GM23338 (cell line): Measurements from ENCODE around the gene LMO7. TPM values are rescaled to one million over a fixed set of nuclear protein-coding genes. Genes with fewer than 3 reads are reported as not detected.

Source experiments
- ATAC-seq: fragments of 200-7000 bp; cut with Tn5 transposase; 3 replicates; pipeline ENCODE4 v1.9.1; 2020
- DNase-seq: peaks from one replicate; pipeline ENCODE4 v3.0.0-alpha.2; 2015; ENCODE audit warnings: low spot score
- H2AFZ ChIP-seq: fragments of 200-600 bp; sonication (generic); 2 replicates; pipeline ENCODE4 v1.8.0; 2016; ENCODE audit warnings: antibody characterized with exemption, mild to moderate bottlenecking, moderate library complexity
- H3F3A ChIP-seq: fragments of 200-600 bp; sonication (generic); replicated peaks from 2 replicates; pipeline ENCODE4 v1.8.0; 2017; ENCODE audit warnings: antibody characterized with exemption, mixed run types, low read depth
- H3K27ac ChIP-seq: fragments of 200-600 bp; sonication (generic); 2 replicates; pipeline ENCODE4 v1.6.1; 2016; ENCODE audit warnings: low read depth
- H3K27me3 ChIP-seq: fragments of 200-600 bp; sonication (generic); 2 replicates; pipeline ENCODE4 v1.8.0; 2016; ENCODE audit warnings: mild to moderate bottlenecking, mixed run types, moderate library complexity; ENCODE audit not compliant: insufficient read depth
- H3K36me3 ChIP-seq: fragments of 200-600 bp; sonication (generic); 2 replicates; pipeline ENCODE4 v1.8.0; 2016; ENCODE audit warnings: mild to moderate bottlenecking; ENCODE audit not compliant: insufficient read depth
- H3K4me1 ChIP-seq: fragments of 200-600 bp; sonication (generic); 2 replicates; pipeline ENCODE4 v1.8.0; 2016; ENCODE audit warnings: mild to moderate bottlenecking, moderate library complexity; ENCODE audit not compliant: insufficient read depth
- H3K4me2 ChIP-seq: fragments of 200-600 bp; sonication (generic); 2 replicates; pipeline ENCODE4 v1.7.1; 2017; ENCODE audit warnings: mixed run types
- H3K4me3 ChIP-seq: fragments of 200-600 bp; sonication (generic); 2 replicates; pipeline ENCODE4 v1.6.1; 2016; ENCODE audit warnings: mixed run types
- H3K79me2 ChIP-seq: fragments of 200-600 bp; sonication (generic); replicated peaks from 2 replicates; pipeline ENCODE4 v1.8.0; 2017; ENCODE audit warnings: mild to moderate bottlenecking; ENCODE audit not compliant: insufficient read depth
- H3K9me2 ChIP-seq: fragments of 200-600 bp; sonication (generic); 2 replicates; pipeline ENCODE4 v1.8.0; 2017; ENCODE audit not compliant: insufficient read depth
- H4K20me1 ChIP-seq: fragments of 200-600 bp; sonication (generic); replicated peaks from 2 replicates; pipeline ENCODE4 v1.8.0; 2017; ENCODE audit warnings: mild to moderate bottlenecking; ENCODE audit not compliant: insufficient read depth
- H3K27ac Mint-ChIP-seq: 2 replicates; pipeline ENCODE4 v1.8.0; 2020; ENCODE audit warnings: inconsistent platforms, mild to moderate bottlenecking, moderate library complexity, mixed read lengths
- H3K27me3 Mint-ChIP-seq: 3 replicates; pipeline ENCODE4 v1.8.0; 2022; ENCODE audit warnings: low read depth, mild to moderate bottlenecking, moderate library complexity, mixed read lengths, inconsistent platforms; ENCODE audit not compliant: insufficient read depth, poor library complexity
- H3K36me3 Mint-ChIP-seq: 3 replicates; pipeline ENCODE4 v1.8.0; 2021; ENCODE audit warnings: low read depth, mild to moderate bottlenecking, inconsistent platforms, moderate library complexity, mixed read lengths
- H3K4me1 Mint-ChIP-seq: 3 replicates; pipeline ENCODE4 v1.8.0; 2020; ENCODE audit warnings: mild to moderate bottlenecking, inconsistent platforms, mixed read lengths
- H3K4me3 Mint-ChIP-seq: 3 replicates; pipeline ENCODE4 v1.8.0; 2021; ENCODE audit warnings: moderate library complexity, mild to moderate bottlenecking, inconsistent platforms, mixed read lengths
- H3K9me3 Mint-ChIP-seq: 3 replicates; pipeline ENCODE4 v1.8.0; 2020; ENCODE audit warnings: moderate library complexity, mild to moderate bottlenecking, inconsistent platforms, mixed read lengths
- CREB1 ChIP-seq: fragments of 250-450 bp; sonication (Bioruptor Pico); IDR thresholded peaks from 2 replicates; pipeline ENCODE4 v1.5.0; 2020; ENCODE audit warnings: low read depth, mild to moderate bottlenecking, moderate library complexity
- CTCF ChIP-seq, 2 experiments: fragments of 200-600 bp in 1 of 2; sonication (generic) in 1 of 2; conservative IDR thresholded peaks; 2 replicates each; pipeline versions ENCODE4 v1.5.1 to v1.6.1; 2016 to 2017; ENCODE audit warnings: antibody characterized with exemption in 2 of 2, low read depth in 2 of 2, mild to moderate bottlenecking in 2 of 2, moderate library complexity in 1 of 2
- ETS1 ChIP-seq: IDR thresholded peaks from 2 replicates; pipeline ENCODE4 v1.6.1; 2016; ENCODE audit warnings: antibody characterized with exemption
- EZH2 ChIP-seq: fragments of 200-600 bp; sonication (generic); IDR thresholded peaks from one replicate; pipeline ENCODE4 v1.8.0; 2017; ENCODE audit warnings: antibody characterized with exemption, mild to moderate bottlenecking, low read depth; ENCODE audit not compliant: unreplicated experiment
- EZH2phosphoT487 ChIP-seq: fragments of 200-600 bp; sonication (generic); IDR thresholded peaks from one replicate; pipeline ENCODE4 v1.8.1; 2018; ENCODE audit warnings: antibody characterized with exemption; ENCODE audit not compliant: unreplicated experiment
- JUNB ChIP-seq: IDR thresholded peaks from one replicate; pipeline ENCODE4 v1.6.1; 2016; ENCODE audit warnings: antibody characterized with exemption; ENCODE audit not compliant: unreplicated experiment
- NANOG ChIP-seq: IDR thresholded peaks from 2 replicates; pipeline ENCODE4 v1.6.1; 2016; ENCODE audit warnings: antibody characterized with exemption, borderline replicate concordance
- POLR2AphosphoS5 ChIP-seq: IDR thresholded peaks from 2 replicates; pipeline ENCODE4 v1.6.1; 2016; ENCODE audit warnings: antibody characterized with exemption, low read depth
- REST ChIP-seq: IDR thresholded peaks from one replicate; pipeline ENCODE4 v1.6.1; 2018; ENCODE audit warnings: antibody characterized with exemption; ENCODE audit not compliant: unreplicated experiment
- STAT1 ChIP-seq: IDR thresholded peaks from one replicate; pipeline ENCODE4 v1.6.1; 2016; ENCODE audit warnings: antibody characterized with exemption; ENCODE audit not compliant: unreplicated experiment
- ZNF114 ChIP-seq: fragments of 250-450 bp; sonication (Bioruptor Pico); IDR thresholded peaks from 2 replicates; pipeline ENCODE4 v1.5.0; 2020; ENCODE audit warnings: mild to moderate bottlenecking, moderate library complexity
- ZNF331 ChIP-seq: fragments of 250-450 bp; sonication (Bioruptor Pico); IDR thresholded peaks from 2 replicates; pipeline ENCODE4 v1.5.0; 2020; ENCODE audit warnings: low read depth, mild to moderate bottlenecking, moderate library complexity
- ZNF462 ChIP-seq: fragments of 250-450 bp; sonication (Bioruptor Pico); IDR thresholded peaks from 2 replicates; pipeline ENCODE4 v1.5.0; 2020; ENCODE audit warnings: mild to moderate bottlenecking, moderate library complexity
- polyA plus RNA-seq: library from polyadenylated mRNA; unstranded; fragments of >200 nt; fragmentation: Nextera tagmentation; extraction: Ambion mirVana; gene quantifications from 2 replicates; pipeline ENCODE4 v1.2.1, GENCODE V29; 2016
- total RNA-seq: library from RNA; depleted of rRNA; stranded (reverse); fragments of >200 nt; shearing (Covaris generic); gene quantifications from 2 replicates; pipeline ENCODE4 v1.2.3, GENCODE V29; 2014

The LMO7 gene
- total and polyA plus RNA-seq, 2 experiments from 2014 or later, result 22.3 to 26.9 TPM

- no peaks in the 10 kb centered on the region for H3K27me3 ChIP-seq
- ATAC-seq (no peak), DNase-seq (no peak)
- no peaks in the 10 kb centered on the region for H3F3A ChIP-seq
- no peak overlapping the region for H3K4me3 ChIP-seq
- H3K4me2 ChIP-seq, result no peak overlapping the region
- H3K4me1 Mint-ChIP-seq, result peaks cover 27% of the 10 kb centered on the region; the same call in 2 of the 3 replicates
- no peak overlapping the region for H3K27ac ChIP-seq
- TF ChIP-seq JUNB, result no peak
- no peak for TF ChIP-seq EZH2
- TF ChIP-seq REST, result no peak
- TF ChIP-seq ETS1, result no peak
- no peak for TF ChIP-seq CTCF (conservative IDR thresholded peaks at IDR 0.05; ENCODE audit: low read depth in 2 of 2)
- TF ChIP-seq CREB1 (CRISPR knock-in tag), result no peak
- no peak for TF ChIP-seq ZNF331
- no peak for TF ChIP-seq EZH2phosphoT487
- TF ChIP-seq STAT1, result no peak
- no peak for TF ChIP-seq POLR2AphosphoS5
- TF ChIP-seq NANOG, result no peak
- TF ChIP-seq ZNF462 (CRISPR knock-in tag), result no peak
- no peak for TF ChIP-seq ZNF114 (CRISPR knock-in tag)
- peaks cover 2% of the 10 kb centered on the region for H3K27me3 Mint-ChIP-seq
- no peak overlapping the region for H3K4me3 Mint-ChIP-seq
- H3K9me3 Mint-ChIP-seq, result no peaks in the 10 kb centered on the region
- peaks cover 14% of the 10 kb centered on the region; the same call in 2 of the 3 replicates for H3K36me3 Mint-ChIP-seq
- 0 out of 2 replicates have a peak, but pooled peaks cover 6% of the 10 kb centered on the region for H3K4me1 ChIP-seq
- H3K9me2 ChIP-seq, result no peaks in the 10 kb centered on the region
- H3K27ac Mint-ChIP-seq, result no peak overlapping the region
- no peaks in the 10 kb centered on the region for H4K20me1 ChIP-seq
- H3K36me3 ChIP-seq, result no peaks in the 10 kb centered on the region
- H2AFZ ChIP-seq, result no peak overlapping the region
- no peaks in the 10 kb centered on the region for H3K79me2 ChIP-seq
Observed at GRCh38 chr13:75794663-75795062, 158.5 kb downstream of the LMO7 start.
